GM12892 (cell line): ENCODE measurements around the gene ADPRH.
A peak's percentile ranks its signal among the peaks of the same experiment; 100 is the strongest.

ENCODE experiments used
- DNase-seq: peaks from one replicate; pipeline ENCODE4 v3.0.0; 2011; ENCODE audit not compliant: insufficient read length
- FAIRE-seq: peaks from 2 replicates; lab custom pipeline; 2011; peaks lifted over from hg19 to GRCh38; lab: Jason Lieb, UNC
- POLR2A ChIP-seq: IDR thresholded peaks from 2 replicates; pipeline ENCODE4 v1.6.1; 2011; ENCODE audit warnings: low read depth, low read length, control low read depth
- POLR2AphosphoS5 ChIP-seq: IDR thresholded peaks from 2 replicates; pipeline ENCODE4 v1.6.1; 2011; ENCODE audit warnings: low read depth, low read length, control low read depth
- TAF1 ChIP-seq: IDR thresholded peaks from 2 replicates; pipeline ENCODE4 v1.6.1; 2011; ENCODE audit warnings: low read depth, mild to moderate bottlenecking, control low read depth, low read length, borderline replicate concordance

Gene ADPRH

DNA sequence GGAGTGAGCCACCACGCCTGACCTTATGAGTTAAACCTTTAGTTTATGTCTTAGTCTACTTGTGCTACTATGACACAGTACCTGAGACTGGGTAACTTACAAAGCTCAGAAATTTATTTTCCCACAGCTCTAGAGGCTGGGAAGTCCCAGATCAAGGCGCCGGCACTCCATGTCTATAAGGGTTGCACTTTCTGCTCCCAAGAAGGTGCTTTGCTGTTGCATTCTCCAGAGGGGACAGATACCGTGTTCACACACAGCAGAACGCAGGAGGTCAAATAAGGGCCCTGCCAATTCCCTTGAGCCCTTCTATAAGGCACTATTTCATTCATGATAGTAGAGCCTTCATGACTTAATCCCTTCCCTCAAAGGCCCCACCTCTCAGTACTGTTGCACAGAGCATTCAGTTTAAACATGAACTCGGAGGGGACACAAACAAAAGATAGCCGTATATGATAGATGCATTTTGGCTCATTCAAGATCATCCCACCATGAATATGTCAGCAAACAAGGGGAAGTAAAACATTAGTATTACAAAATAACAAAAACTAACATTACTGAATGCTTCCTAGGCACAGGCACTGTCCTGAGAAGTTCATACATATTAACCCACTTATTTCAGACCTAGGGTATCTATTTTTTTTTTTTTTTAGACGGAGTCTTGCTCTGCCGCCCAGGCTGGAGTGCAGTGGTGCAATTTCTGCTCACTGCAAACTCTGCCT, 44.9 kb downstream of the ADPRH start:
- DNase-seq = no peak
- TF ChIP-seq POLR2A = no peak
- no peak for FAIRE-seq

DNA sequence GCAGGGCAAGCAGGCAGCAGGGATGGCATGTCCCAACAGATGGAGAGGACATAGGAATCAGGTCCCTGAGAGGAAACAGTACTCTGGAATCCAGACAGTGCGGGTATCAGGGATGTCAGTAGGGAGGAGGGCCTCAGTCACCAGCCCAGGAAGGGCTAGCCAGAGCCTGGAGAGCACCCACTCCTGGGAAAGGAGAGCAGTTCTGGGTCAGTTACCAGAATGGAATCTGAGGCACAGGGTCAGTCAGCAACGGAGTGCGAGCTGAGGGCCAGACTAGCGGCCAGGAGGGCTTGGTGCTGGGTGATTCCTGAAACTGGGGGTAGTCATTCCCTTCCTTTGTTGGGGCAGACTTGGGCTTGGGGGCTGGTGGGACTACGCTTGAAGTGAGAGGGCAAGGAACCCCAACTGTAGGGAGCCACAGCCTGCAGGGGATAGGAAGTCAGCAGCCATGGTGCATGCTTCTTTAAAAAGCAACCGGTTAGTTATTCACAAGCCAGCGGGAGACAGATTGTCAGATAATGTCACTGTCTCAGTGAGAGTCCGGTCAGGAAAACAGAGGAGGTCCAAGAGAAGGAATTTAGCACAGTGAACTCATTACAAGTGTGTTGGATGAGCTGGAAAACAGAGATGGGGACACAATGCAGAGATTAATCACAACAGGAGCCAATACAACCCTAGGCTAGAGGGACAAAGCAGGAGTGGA, 46.3 kb downstream of the ADPRH start:
- TF ChIP-seq TAF1 = no peak
- TF ChIP-seq POLR2AphosphoS5 = no peak
- TF ChIP-seq POLR2A = no peak
- no peak for DNase-seq
- no peak for FAIRE-seq

DNA sequence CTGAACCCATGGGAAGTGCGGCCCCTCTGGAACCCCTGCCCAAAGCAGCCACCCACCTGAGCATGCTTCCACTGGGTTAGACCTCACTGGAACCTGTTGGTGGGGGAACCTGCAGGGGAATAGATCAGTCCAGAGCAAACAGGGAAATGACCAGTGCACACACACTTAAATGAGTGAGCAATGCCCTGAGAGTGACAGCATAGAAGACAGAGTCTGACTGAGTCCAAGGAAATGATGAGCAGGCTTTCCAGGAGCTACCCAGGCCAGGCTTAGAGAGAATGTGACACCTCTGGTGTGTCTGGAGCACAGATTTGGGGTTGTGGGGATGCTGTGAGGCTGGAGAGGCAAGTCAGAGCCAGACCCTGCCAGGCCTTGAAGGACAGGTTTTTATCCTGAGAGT, 46.9 kb downstream of the ADPRH start:
- DNase-seq (no peak), FAIRE-seq (no peak)
- TF ChIP-seq TAF1 (no peak), POLR2AphosphoS5 (no peak), POLR2A (no peak)

DNA sequence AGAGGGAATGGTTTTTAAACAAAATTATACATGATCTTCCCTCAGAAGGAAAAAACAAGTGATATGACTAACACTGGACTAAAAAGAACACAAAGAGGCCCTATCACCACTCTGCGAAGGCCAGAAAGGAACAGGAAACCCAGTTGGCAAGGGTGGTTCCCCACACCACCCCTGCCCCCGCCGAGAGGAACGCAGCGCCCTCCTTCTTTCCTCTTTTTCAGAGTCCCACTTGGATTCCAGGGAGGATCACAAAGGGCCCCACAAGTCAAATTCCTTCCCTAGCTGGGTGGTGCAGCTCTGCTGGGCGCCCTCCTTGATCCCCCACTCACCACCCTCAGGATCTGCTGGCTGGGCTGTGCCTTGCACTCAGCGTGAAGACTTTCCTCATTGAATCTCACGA, 48.2 kb downstream of the ADPRH start:
- DNase-seq (peak; percentile 35), FAIRE-seq (no peak)
- TF ChIP-seq POLR2AphosphoS5 (no peak), POLR2A (no peak), TAF1 (no peak)

DNA sequence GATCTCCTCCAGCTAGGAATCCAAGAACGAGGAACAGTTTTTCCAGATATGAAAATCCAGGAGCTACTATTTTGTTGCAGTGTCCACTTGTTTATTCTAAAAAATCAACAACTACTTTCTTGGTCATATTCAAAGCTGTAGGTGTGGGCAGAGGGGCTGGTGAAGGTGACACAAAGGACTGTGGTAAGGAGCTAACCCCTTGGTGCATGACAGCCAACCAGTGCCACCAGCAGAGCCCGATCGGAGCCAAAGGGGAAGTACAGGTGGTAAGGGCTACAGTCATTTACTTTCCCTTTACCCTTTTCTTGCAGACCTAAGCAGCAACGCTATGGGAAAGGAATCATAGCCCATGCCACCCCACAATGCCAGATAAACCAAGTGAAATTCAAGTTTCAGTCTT, 49.1 kb downstream of the ADPRH start:
- DNase-seq = peak; percentile 29
- no peak for FAIRE-seq
- TF ChIP-seq POLR2AphosphoS5 (no peak; the same call in 1 of the 2 replicates), POLR2A (no peak)

DNA sequence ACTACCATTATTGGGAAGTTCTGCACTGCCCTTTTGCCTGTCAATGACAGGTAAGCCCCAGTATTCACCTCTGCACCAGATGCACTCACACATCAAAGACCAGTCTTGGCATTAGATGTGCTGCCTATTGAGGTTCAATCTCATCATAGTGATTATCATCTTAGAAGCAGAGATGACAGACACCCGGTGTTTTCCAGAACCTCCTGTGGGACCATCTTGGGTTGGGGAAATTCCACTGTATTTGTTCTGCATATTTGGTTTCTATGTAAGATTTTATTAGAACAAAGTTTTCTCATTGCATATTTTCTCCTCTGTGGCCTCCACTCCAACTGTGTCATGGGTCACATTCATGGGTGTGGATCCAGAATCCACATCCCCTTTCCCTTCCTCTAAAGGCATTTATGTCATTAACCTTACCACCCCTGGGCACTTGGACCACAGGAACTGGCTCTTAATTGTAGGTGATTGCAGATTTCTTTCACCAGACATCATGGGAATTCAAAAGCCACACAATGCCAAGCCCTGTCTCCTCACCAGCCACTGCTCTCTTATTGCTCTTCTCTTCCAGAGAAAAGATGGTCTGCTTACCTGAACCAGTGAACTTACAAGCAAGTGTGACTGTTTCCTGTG, 49.6 kb downstream of the ADPRH start:
- TF ChIP-seq TAF1 = no peak; the same call in 1 of the 2 replicates
- no peak for TF ChIP-seq POLR2A
- no peak for TF ChIP-seq POLR2AphosphoS5
- no peak for DNase-seq
- FAIRE-seq = peak; percentile 72

DNA sequence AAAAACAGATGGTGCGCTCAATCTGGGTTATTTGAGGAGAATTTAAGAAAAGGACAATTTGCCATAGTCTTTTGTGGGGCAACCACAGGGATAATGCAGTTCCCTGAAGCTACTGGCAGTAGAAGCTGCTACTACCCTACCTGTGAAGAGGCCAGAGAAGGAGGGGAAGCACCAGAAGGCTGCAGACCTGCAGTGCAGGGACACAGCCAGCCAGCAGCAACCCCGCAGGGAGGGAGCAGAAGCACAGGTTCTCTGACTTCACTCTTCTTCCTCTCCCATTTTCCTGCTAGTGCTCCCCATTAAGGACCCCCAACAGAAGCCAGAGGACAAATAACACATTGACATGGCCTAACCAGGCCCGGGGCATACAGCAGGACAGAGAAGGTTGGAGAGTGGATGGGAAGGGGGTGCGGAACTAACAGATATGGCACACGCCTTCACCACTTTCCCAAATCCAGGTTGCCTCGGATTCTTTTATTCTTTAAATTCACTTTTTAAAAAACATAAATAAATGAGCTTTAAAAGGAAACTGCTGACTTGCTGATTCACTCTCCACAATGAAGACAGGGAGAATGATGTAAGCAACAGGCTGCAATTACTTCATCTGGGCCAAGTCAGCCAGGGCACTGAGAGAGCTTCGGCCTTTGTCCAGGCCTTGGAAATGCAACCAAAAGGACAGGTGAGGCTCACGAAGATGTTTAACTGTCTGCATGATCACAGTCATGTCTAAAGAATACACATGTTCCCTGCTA, 51.0 kb downstream of the ADPRH start:
- no peak for DNase-seq
- FAIRE-seq = peak; percentile 77
- TF ChIP-seq POLR2AphosphoS5 (no peak), POLR2A (no peak), TAF1 (no peak)

DNA sequence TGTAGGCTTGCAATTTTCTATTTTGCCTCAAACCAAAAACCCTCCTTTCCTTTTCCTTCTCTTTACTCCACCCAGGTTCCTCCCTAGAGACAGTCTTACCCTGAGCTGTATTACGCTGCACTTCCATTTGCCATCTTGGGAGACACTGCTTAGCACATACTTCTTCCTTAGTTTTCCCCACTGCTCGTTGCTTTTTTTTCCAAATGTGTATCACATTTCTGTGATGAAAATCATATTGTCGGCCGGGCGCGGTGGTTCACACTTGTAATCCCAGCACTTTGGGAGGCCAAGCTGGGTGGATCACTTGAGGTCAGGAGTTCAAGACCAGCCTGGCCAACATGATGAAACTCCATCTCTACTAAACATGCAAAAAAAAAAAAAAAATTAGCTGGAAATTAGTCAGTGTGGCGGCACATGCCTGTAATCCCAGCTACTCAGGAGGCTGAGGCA, 51.6 kb downstream of the ADPRH start:
- FAIRE-seq = no peak
- DNase-seq = no peak
- no peak for TF ChIP-seq POLR2AphosphoS5

DNA sequence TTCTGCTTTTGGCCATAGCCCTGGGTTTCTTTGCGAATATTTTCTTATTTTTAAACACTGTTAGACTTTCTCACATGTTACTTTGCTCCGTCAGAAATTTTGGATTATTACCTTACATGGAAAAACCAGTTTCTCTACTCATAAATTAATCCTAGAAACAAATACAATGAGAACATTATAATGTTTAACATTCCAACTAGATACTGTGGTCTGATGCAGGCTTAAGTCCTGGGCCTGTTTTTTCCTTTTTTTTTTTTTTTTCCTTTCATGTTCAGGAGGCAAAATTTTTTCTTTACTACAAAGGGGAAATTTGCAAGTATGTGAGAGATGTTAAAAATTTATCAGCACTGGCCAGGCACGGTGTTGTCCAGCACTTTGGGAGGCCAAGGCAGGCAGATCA, 52.2 kb downstream of the ADPRH start:
- DNase-seq = no peak
- no peak for FAIRE-seq
- TF ChIP-seq TAF1 (no peak), POLR2A (no peak), POLR2AphosphoS5 (no peak)

DNA sequence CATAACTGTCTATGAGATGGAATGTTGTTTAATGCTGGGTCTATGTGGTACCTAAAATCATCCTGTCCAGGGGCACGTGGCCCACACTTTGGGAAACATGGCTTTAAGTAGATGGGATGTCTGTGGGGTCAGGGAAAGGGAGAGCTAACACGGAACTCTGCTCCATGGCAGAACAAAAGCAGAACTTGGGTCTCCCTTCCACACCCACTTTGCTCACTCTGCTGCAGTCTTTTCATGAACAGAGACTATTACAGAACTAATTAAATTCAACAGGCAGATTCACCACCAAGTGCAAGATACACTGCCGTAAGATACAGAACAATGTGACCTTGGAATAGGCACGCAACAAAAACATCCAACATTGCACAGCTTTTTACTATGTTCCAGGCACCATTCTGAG, 52.9 kb downstream of the ADPRH start:
- DNase-seq = no peak
- TF ChIP-seq POLR2A = no peak
- TF ChIP-seq POLR2AphosphoS5 = no peak
- no peak for TF ChIP-seq TAF1
- FAIRE-seq = no peak

DNA sequence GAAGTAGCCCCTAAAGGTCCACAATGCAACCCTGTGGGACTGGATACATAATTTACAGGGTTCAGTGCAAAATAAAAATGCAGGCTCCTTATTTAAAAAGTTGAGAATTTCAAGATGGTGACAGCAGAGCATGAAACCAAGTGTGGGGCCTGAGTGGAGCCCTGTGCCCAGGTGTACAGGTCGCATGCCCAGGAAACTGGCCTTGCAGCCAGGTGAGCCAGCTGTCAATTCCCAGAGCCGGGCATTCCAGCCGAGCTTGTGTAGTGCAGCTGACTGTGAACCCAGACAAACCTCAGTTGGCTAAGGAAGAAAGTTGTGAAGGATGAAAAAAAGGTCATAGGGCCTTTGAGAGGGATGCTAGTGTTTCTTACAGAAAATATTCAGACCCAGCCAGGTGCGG, 53.5 kb downstream of the ADPRH start:
- DNase-seq (no peak), FAIRE-seq (no peak)
- TF ChIP-seq POLR2AphosphoS5 = no peak
- TF ChIP-seq TAF1 = no peak
- no peak for TF ChIP-seq POLR2A

DNA sequence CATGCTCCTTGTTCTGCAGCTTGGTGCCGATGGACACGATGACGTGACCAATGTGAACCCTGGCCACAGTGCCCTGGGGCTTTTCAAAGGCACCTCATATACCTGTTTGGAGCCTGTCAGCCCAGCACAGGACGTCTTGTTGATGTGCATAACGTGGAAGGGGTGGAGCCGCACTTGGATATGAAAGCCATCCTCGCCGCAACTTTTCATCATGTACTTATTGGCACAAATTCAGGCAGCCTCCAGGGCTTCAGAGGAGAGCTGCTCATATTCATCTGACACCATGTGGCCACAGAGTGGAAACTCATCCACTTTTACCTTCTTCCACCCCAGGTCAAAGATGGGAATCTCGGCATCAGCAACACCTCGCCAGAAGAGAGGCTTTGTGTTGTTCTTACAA, 56.4 kb downstream of the ADPRH start:
- DNase-seq = no peak
- peak; percentile 66 for FAIRE-seq
- TF ChIP-seq POLR2AphosphoS5 (no peak), TAF1 (no peak), POLR2A (no peak)

DNA sequence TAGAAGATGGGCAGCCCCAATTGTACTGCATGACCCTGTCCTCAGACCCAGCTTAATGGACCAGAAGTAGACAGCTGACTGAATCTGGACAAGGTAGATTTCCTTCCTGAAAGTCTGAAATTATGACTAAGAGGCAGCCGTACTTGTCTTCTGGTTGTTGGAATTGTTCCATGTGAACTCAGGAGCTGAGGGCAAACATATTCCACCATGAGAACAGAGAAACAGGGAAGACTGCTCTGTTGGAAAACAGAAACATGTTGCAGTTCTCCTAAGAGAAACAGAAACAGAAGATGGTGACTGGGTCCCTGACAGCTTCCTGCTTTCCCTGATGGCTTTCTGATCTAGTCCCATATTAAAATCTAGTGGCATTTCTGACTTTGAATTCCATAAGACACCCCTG, 57.0 kb downstream of the ADPRH start:
- no peak for DNase-seq
- TF ChIP-seq TAF1 = no peak
- FAIRE-seq = no peak
